K562 treated with DMSO at 1 percent for 24 hours (cell line): ENCODE measurements around the gene NAA11. TPM values are rescaled to one million over a fixed set of nuclear protein-coding genes. Genes with fewer than 3 reads are reported as not detected.

Experiments
- total RNA-seq: library from RNA; unstranded; fragments of 300-600 nt; gene quantifications from 2 replicates; pipeline ENCODE4 v1.2.3, GENCODE V29; 2022; ENCODE audit warnings: low read depth; ENCODE audit not compliant: insufficient read depth

NAA11 gene
- 34.0 and 34.7 TPM in 2 replicates for total RNA-seq

GRCh38 chr4:79325864-79326328 is at the start of gene NAA11:
NAA11 (minus strand) TSS chr4:79326061; CDS start chr4:79325877, 184 bp downstream.

Other genes with a start within 250 kb of the NAA11 start
- gene GK2, start 82.2 kb upstream of the NAA11 start, total RNA-seq = not detected in 2 replicates